GM12874 (cell line): ENCODE measurements around the gene PIM3.

Source experiments
- CTCF ChIP-seq: IDR thresholded peaks from 2 replicates; pipeline ENCODE4 v1.5.1; 2011; ENCODE audit warnings: low read depth, mild to moderate bottlenecking, control low read depth, low read length, moderate library complexity; ENCODE audit not compliant: insufficient read depth

Gene PIM3

GRCh38 chr22:49948116-49948957 is 12.2 kb upstream of the PIM3 start:
- TF ChIP-seq CTCF, result no peak

GRCh38 chr22:49948958-49949913 is 11.3 kb upstream of the PIM3 start:
- no peak for TF ChIP-seq CTCF

DNA sequence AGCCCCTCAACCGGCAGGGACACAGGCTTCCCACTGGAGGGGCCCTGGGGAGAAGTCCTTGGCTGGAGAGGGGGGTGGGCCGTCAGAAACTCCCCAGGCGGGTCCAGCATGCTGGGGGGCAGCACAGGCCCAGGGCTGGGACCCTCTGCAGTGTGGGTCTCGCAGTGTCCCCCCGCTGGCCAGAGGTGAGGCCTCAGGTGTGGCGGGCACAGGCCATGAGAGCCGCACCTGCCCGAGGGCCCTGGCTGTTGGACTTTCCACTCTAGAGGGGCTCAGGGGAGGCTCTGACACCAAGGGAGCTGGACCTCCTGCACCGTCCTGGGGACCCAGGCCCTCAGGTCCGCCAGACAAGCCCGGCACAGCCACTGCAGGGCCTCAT is 10.7 kb upstream of the PIM3 start:
- no peak for TF ChIP-seq CTCF

DNA sequence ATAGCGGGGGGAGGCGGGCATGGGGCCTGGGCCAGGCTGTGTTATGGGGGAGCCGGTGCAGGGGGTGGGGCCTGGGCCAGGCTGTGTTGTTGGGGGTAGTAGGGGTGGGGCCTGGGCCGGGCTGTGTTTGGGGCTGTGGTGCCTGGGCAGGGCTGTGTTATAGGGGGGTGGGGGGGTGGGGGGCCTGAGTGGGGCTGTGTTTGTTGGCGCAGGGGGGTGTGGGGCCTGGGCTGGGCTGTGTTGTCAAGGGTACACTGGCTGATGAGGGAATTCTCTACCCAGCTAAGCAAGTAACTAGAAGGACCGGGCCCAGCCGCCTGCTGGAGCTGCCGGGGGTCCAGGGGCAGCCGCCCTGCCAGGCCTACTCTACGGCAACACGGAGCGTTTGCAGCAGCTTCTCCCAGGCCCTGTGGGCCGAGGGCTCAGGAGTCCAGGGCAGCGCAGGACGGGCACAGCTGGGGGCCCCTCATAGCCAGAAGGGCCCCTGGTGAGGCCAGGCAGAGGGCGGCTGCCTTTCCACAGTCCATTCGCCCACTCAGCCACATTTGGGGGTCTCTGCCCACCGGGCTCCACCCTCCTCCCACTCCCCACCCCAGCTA is 10.1 kb upstream of the PIM3 start:
- no peak for TF ChIP-seq CTCF

GRCh38 chr22:49951000-49951677 is 9.4 kb upstream of the PIM3 start:
- TF ChIP-seq CTCF, result no peak

DNA sequence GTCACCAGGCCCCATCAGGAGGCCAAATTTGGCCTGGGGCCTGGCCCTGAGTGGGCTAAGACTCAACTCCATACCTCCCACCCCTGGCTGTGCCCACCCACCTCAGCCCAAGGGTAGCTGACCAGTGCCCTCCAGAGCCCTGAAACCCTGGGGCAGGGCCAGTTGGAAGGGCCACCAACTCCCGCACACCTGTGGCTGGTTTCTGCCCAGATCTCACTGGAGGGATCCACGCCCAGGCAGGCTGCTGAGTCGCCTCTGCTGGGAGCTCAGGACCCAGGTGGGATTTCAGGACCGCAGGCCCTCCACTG is 8.9 kb upstream of the PIM3 start:
- TF ChIP-seq CTCF, result no peak
